HG03354 (cell line): ENCODE results near the gene ULK4.
"Not testable (repeated sequence)": the region's sequence is repeated elsewhere in the genome, so short reads cannot be mapped to it uniquely, and the experiment has no call there.

Experiments
- ATAC-seq: cut with Tn5 transposase; IDR thresholded peaks from one replicate; pipeline ENCODE4 v1.9.1; 2021; ENCODE audit warnings: mild to moderate bottlenecking; ENCODE audit not compliant: unreplicated experiment, poor library complexity, severe bottlenecking

Gene ULK4

DNA sequence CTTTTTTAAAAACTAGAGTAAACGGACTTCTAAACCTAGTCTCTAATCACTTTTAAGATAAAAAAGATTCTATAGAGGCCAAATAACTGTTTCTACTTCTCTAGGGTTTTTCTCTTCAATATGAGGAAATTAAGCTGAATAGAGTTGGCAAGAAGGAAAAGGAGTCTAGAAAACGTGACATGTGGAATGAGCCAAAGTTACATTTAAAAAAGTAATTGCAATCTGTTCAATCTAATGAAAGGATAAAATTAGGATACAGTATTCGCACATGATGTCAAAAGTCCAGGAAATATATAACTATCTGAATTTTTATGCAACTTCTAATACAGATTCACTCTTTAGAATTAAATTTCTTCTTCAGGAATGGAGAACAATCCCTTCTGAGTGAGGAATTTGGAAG, 300.1 kb downstream of the ULK4 start:
- ATAC-seq: no peak

DNA sequence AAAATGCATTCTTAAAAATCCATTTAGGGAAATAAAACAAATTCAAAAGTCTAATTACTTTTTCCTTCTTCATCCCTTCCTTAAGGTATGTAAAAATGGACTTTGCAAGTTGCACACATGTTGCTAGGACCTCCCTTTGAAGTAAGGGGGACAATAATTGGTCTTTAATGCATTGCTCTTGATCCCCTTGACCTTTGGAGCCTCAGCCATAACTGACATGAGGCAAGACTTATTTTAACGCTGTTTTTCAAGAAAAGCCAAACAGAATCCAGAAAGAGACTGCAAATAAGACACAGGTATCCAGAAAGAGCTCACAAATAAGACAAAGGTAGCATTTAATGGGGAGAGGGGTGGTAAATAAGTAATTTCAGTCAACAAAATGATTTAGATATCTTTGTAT, 301.4 kb downstream of the ULK4 start:
- no peak for ATAC-seq

DNA sequence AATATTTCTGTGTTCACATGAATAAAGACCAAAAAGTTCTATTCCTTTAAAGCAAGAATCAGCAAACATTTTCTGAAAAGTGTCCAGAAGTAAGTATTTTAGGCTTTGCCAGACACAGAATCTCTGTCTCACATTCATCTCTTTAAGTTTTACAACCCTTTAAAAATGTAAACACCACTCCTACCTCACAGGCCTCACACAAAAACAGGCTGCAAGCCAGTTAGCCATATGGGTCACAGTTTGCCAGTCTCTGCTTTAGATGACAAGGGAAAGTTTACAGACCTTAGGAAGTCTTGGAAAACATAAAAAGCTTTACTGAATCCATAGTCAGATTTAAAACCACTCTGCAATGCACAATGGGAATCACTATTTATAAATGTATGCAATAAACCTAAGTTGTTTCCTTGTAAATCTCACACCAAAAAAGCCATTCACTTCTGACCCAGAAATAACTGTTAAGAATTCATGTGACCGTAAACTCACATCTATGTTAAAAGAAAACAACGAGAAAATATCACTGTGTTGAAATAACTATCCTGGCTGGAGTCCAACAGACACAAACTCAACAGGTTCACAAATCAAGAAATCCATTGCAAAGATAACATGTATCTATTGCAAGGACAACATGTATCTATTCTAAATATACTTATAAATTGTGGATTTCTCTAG, 308.2 kb downstream of the ULK4 start:
- no peak for ATAC-seq

DNA sequence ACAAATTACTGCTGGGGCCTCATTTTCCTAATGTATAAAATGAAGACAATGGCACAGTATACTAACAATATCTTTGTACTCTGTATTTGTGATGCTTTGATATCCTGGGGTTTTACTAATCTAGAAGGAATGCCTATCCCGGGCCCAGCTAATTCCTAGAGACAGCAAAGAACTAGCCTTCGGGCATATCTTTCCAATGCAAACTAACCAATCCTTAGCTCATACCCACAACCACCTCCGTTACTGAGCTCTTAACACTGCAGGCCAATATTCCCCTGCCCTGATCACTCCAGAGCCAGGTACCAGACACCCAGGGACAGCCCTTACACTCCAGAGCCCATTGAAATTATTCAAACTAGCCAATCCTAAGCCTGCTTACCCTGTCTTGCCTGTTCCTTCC, 309.0 kb downstream of the ULK4 start:
- ATAC-seq: no peak

DNA sequence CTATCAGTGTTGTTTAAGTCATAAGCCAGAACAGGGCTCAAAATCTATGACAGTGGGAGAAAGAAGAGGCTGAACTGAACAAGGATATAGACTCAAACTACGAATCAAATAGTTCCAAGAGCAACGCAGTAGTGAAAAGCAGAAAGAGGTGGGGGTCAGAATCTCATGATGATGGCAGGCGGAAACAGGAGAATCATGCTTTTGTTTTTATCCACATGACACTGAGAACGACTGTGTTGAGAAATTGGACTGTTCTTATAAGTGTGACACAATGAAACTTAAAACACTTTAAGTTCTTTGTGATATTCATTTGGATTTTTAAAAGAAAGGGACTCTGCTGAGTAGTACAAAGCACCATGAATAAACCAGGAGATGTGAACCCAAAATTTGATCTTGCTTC, 309.4 kb downstream of the ULK4 start:
- ATAC-seq: no peak

DNA sequence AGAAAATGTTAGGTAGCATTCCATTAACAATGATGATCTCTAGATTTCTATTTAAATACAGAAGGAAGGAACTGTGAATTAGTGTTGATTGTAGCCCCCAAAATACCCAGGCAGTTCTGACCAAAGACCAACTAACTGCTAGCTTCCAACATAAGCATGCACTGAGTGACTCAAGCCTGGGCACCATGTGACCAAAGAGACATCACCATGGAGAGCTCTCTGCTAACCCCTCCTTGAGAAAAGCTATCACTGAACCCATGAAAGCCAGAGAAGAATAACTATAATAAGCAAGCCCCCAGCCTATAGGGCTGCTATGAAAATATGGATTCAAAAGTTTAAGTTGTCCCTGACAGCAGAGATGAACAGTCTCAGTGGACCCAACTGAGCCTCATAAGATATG, 310.2 kb downstream of the ULK4 start:
- ATAC-seq: no peak

DNA sequence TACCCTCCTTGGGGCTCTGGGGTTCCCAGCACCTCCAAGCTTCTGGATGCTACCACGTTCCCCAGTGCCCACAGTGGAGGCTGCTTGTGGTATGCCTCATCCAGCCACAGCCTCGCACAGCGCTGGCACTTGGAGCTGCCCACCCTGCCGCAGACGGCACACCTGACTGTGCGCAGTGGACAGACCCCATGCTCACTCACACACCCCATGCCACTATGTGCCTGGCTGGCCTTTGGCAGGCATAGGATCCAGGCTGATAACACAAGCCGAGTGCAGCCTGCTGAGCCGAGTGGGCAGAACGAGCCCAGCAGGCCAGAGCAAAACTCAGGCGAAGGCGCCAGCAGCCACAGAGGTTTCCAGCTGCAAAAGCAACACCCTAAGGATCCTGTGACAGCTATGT, 311.5 kb downstream of the ULK4 start:
- ATAC-seq: no peak

DNA sequence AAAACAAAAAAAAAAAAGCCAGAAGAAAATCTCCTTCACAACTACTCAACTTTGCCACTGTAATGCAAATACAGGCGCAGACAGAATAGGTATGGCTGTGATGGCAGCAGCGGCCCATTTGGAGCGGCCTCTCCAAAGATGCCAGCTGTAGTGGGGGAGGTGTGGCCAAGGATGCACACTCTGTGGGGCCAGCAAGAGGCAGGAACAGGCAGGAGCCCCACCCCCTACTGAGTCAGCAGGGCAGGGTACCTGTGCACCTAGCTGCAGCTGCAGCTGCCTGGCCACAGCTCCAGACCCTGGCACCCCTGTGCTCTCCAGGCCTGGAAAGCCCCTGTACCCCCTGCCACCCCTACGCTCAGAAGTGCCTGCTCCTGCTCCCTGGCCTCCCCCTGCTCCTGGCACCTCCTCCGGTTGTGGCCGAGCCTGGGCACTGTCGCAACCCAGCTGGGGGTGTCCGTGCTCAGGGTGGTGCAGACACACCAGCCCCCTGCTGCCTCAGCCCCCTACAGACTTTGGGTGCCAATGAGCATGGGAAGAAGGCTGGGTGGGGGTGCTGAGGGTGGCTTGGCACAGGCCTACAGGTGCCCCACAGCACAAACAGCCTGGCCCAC, 312.7 kb downstream of the ULK4 start:
- ATAC-seq: no peak

DNA sequence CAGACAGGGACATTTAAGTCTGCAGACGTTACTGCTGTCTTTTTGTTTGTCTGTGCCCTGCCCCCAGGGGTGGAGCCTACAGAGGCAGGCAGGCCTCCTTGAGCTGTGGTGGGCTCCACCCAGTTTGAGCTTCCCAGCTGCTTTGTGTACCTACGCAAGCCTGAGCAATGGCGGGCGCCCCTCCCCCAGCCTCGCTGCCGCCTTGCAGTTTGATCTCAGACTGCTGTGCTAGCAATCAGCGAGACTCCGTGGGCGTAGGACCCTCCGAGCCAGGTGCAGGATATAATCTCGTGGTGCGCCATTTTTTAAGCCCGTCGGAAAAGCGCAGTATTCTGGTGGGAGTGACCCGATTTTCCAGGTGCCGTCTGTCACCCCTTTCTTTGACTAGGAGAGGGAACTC, 314.2 kb downstream of the ULK4 start:
- ATAC-seq: not testable (repeated sequence)

DNA sequence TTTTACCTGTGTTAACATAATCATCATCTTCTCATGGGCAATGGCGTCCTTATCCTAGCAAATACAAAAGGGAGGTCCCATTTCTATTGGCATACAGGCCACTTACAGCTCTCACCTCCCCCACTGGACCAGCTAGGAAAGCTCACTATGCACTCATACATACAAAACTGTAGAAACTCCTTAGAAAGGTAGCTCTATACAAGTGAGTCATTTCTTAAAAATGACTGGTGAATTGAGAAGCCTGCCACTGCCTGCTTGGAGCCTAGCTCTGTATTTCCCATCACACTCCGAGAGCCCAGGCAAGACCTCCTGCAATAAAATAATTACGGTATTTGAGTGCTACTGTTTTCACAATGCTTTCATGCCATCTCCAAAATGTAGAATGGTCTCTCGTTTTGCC, 321.8 kb downstream of the ULK4 start:
- no peak for ATAC-seq

DNA sequence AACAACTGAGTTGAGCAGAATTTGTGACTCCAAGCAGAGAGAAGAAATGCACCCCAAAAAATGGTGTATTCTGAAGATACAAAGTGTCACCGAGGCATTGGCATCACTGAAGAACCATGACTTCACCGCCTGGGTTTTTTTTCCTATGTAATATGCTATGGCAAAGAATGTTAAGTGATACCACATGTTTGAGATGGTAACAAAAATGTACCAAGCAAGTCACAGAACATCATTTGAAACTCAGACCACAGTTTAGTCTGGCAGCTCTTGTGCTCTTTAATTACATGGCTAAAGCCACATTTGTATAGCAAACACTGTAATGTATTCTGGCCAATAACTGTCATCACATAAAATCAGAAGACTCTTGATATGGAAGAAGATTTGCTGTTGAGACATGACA, 323.5 kb downstream of the ULK4 start:
- no peak for ATAC-seq

DNA sequence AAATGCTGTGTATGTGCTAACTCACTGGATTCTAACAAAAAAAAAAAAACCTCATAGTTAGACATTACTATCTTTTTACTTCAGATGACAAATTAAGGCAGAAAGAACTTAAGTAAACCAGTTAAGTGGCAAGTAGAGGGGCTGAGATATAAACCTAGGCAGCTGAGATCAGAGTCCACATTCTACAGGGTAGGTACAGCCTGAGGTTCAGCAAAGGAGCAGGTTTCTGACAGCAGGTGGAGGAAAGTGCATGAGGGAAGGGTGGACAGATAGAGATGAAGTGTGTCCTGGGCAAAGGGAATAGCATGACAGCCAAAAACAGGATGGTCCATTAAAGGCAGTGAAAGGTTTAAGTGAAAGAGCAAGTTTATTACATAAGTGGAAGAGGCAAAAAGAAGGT, 329.2 kb downstream of the ULK4 start:
- ATAC-seq: no peak

DNA sequence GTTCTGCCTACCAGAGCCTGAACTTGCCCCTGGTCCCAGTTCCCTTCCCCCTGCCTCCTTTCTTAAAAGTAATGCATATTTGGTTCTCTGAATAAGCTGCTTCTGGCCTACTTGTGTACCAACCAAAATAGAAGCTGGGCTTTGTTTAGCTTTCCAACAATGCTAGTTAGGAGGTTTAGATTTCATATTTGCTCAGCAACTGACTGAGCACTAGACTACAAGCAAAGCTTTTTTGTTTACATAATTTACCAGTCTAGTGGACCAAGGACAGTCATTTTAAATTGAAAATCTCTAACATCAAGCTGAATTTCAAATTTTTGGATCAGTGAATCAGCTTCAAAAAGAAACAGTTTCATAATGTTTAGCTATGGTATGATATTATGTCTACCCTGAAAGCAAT, 331.2 kb downstream of the ULK4 start:
- no peak for ATAC-seq

DNA sequence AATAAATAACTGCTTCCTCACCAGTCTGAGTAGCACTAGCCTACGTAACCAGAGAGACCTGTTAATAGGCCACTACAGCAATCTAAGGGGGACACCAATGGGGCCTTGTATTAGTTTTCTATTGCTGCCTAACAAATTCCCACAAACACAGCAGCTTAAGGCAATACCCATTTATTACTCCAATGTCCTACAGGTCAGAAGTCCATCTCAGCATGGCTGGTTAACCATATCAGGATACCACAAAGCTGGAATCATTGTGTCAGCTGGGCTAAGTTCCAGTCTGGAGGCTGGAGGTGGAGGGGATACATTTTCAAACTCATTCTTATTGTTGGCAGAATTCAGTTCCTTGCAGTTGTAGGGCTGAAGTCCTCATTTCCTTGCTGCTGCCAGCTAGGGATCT, 331.9 kb downstream of the ULK4 start:
- ATAC-seq: no peak

DNA sequence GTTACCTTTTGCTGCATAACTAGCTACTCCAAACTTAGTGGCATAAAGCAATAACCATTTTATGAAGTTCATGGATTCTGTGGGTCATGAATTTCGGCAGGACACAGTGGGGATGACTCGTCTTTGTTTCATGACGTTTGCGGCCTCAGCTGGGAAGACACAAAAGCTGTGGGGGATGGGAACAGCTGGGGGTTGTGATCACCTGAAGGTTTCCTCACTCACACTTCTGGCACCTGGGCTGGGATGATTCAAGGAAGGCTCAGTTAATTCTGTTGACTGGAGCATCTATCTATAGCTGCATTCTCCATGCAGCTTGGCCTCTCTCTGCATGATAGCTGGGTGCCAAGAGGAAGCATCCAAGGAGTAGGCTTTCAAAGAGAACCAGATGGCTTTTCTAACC, 332.8 kb downstream of the ULK4 start:
- ATAC-seq: no peak

DNA sequence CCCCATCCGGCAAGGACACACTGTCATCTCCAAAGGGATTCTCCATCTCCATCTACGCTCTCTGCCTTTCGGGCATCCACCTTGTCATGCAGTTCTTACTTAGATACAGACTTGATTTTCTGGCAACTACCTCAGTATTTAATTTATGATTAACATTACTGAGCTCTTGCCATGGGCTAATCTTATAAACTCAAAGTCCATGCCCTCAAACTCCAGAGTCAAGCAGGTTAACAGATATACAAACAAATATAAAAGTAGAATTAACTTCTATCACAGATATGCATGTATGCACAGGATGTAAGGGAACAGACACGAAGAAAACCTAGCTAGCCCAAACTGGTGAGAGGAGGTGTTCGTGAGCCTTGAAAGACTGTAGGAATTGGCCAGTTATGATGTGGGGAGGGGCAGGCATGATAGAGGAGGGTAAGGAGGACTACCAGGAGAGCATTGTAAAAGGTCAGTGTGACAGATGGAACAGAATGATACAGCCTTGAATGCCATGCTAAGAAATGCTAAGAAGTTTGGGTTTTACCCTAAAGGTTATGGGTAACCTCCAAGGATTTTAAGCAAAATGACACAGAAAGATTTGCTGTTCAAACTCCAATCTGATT, 334.3 kb downstream of the ULK4 start:
- ATAC-seq: no peak

DNA sequence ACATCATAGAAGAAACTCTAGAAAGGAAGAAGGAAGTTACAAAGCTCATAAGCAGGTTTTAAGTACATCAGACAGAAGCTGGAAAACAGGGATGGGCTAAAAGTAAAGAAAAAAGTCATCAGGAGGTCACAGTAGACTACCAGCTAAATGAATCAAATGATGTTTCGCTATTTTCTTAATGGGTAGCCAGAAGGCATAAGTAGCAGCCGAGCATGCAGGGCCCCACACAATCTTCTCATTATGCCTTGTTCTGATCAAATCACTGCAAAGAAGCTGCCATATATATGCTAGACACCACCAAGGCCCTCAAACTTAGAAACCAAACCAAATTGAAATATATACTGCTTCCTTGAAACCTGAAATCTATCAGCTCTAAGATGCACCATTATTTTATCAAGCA, 349.1 kb downstream of the ULK4 start:
- ATAC-seq: no peak

DNA sequence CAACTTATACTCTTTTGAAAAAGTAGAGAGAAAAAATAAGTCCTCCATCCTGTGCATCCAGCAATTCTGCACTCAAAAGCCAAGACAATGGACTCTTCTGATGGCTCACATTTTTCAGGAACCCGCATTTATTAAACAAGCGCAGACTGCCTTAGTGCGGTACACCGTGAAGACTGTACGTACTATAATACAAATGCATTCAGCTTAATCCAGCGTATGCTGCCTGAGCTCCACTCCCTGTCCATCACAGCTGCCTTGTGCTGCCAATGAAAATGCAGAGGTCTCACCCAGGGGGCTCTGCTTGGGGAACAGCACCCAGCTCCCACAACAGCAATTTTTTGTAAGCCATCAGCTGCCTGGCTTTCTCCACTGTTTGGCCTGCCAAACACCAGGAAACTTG, 350.9 kb downstream of the ULK4 start:
- ATAC-seq: no peak

DNA sequence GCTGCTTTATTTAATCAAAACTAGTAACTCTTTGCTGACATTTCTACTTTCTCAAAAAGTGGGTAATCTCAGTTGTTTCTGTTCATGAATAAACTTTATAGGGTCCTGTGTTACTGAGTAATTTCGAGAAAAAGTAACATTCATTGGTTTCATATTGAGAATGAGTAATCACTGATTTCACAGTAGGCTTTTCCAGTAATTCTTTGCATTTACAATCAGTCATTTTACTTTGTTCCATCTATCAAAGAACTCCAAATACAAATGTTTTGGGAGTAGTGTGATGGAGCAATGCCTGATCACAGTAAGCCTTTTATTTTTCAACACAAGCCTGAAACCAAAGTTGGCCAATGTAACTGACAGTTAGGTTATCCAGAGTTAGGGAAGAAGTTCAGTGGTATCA, 353.6 kb downstream of the ULK4 start:
- no peak for ATAC-seq

DNA sequence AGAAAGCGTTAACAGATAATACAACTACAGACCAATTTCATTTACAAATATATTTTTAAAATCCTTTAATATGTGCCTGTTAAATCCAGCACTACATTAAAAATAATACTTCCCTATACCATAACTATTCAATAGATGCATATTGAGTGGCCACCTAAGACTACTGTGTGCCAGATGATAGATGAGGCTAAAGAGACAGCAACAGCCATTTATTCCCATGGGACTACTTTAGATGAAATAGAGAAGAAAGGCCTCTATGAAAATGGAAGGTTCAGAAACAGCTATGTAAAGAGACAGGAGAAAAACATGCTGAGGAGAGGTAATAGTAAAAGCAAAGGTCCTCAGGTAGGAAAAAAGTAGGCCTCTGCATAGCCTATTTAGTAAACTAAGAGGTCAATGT, 358.1 kb downstream of the ULK4 start:
- ATAC-seq: no peak

DNA sequence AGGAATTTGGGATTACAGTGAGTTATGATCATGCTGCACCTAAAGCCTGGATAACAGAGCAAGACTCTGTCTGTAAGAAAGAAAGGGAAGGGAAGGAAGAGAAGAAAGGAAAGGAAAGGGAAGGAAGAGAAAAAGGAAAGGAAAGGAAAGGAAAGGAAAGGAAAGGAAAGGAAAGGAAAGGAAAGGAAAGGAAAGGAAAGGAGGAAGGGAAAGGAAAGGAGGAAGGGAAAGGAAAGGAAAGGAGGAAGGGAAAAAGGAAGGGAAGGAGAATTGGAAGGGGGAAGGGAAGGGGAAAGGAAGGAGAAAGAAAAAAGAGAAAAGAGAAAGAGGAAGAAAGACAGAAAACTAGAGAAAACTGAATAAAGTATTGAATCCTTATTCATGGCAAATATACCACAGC, 359.8 kb downstream of the ULK4 start:
- no peak for ATAC-seq
